ENCODE results near the gene LEAP2. TPM values are rescaled to one million over a fixed set of nuclear protein-coding genes. Genes with fewer than 3 reads are reported as not detected.

LEAP2 gene
- total RNA-seq, 1 experiment from 2014 or later: 4.5 TPM

DNA sequence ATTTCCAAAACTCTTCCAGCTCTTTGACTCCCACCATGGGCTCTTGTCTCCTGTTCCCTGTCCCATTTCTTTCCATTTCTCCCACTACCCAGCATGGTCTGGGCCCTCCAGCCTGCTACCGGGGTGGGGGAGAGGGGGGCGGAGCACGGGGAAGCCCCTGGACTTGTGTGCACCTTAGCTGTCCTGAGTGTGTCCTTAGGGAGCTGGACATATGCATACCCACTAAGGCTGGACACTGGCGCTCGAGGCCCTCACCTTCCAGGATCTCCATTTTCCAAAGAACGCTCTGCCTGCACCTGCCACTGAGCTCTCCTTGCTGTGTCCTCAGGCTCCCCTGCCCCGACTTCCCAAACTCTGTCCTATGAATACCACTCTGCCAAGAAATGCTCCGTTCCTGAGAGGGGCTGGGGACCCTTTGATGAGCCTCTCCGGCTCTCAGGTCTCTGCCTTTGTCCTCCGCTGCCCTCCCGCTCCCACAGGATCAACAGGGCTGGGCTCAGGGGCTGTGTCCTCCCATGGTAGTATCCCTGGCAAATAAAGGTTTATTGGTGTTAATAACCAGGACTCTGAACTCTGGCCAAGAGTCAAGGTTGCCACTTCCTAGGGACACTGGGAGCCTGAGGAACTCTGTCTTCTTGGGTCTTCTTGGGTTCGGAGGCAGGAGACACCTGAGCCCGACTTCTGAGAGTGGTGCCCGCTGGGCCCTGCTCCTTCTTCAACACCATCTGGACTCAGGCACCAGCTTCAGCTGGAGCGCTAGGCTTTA is 42.2 kb upstream of the LEAP2 start:
- Histone ChIP-seq H3K4me2 (peak overlapping the region; percentile 90), H3K4me3 (peak overlapping the region; percentile 83; the same call in 1 of the 2 replicates), H4K20me1 (ENCODE audit: insufficient read depth) (no peaks in the 10 kb centered on the region; the same call in 1 of the 2 replicates), H3K4me1 (replicated peaks; ENCODE audit: insufficient read depth) (peaks cover 17% of the 10 kb centered on the region), H3K27me3 (ENCODE audit: insufficient read depth, low read depth) (no peaks in the 10 kb centered on the region), H3K9me2 (ENCODE audit: insufficient read depth) (no peaks in the 10 kb centered on the region), H2AFZ (peak overlapping the region; percentile 89), H3K9me3 (ENCODE audit: insufficient read depth, low read depth) (no peaks in the 10 kb centered on the region), H3K27ac (peak overlapping the region; percentile 42; the same call in 1 of the 2 replicates), H3K79me2 (ENCODE audit: low read depth) (peaks cover 17% of the 10 kb centered on the region), H3F3A (ENCODE audit: insufficient read depth, low read depth) (no peaks in the 10 kb centered on the region), H3K36me3 (ENCODE audit: low read depth) (no peaks in the 10 kb centered on the region)
- ChIA-PET CTCF (interaction anchor here (0.7 to 1.0 kb wide), 2 partner anchors 14 to 34 kb away, joined by 3 to 5 read pairs; partner anchors contain the start of gene GDF9), POLR2A (ENCODE audit: unreplicated experiment) (interaction anchor here (0.5 to 0.6 kb wide), 3 partner anchors 133 to 333 kb away, joined by 3 to 4 read pairs (median 4); no protein-coding TSS in a partner anchor)
- DNase-seq: no peak
- intact Hi-C loops (cut with micrococcal nuclease; ENCODE audit: unreplicated experiment): no loop called here
- BruUV-seq (replicated peaks): TSS peak; percentile 73
- TF ChIP-seq CTCF (conservative IDR thresholded peaks at IDR 0.05) (no peak), EZH2 (IDR thresholded peaks at IDR 0.05; ENCODE audit: low read depth) (no peak)

DNA sequence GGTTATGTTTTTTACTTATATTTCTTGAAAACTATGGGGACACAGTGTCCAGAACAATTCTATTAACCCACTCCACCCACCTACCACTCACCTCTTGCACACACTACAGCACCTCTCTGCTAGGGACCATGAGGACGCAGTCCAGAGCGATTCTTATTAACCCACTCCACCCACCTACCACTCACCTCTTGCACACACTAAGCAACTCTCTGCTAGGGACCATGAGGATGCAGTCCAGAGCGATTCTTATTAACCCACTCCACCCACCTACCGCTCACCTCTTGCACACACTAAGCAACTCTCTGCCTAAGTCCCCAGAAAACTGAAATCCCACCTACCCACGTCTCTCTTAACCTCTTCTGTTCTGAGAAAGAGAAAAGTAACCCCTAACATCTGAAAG is 40.9 kb upstream of the LEAP2 start:
- H3F3A ChIP-seq (ENCODE audit: insufficient read depth, low read depth): peaks cover 11% of the 10 kb centered on the region
- H3K27ac ChIP-seq: no peak overlapping the region
- CTCF ChIA-PET: interaction anchor here (0.7 kb wide), 1 partner anchor 373 kb away, joined by 3 read pairs; no protein-coding TSS in a partner anchor
- H2AFZ ChIP-seq: no peak overlapping the region
- no peak overlapping the region for H3K4me3 ChIP-seq
- BruUV-seq (replicated peaks): no TSS peak
- H3K79me2 ChIP-seq (ENCODE audit: low read depth): peaks cover 17% of the 10 kb centered on the region
- intact Hi-C loops (cut with micrococcal nuclease; ENCODE audit: unreplicated experiment): no loop called here
- peaks cover 30% of the 10 kb centered on the region for H3K4me1 ChIP-seq (replicated peaks; ENCODE audit: insufficient read depth)
- POLR2A ChIA-PET (ENCODE audit: unreplicated experiment): interaction anchor here (0.7 kb wide), 1 partner anchor 31 kb away, joined by 15 read pairs; no protein-coding TSS in a partner anchor
- no peaks in the 10 kb centered on the region for H3K36me3 ChIP-seq (ENCODE audit: low read depth)
- TF ChIP-seq CTCF (conservative IDR thresholded peaks at IDR 0.05): no peak
- TF ChIP-seq EZH2 (IDR thresholded peaks at IDR 0.05; ENCODE audit: low read depth): no peak
- H3K9me2 ChIP-seq (ENCODE audit: insufficient read depth): no peaks in the 10 kb centered on the region
- H3K9me3 ChIP-seq (ENCODE audit: insufficient read depth, low read depth): no peaks in the 10 kb centered on the region
- no peak overlapping the region for H3K4me2 ChIP-seq
- no peaks in the 10 kb centered on the region for H3K27me3 ChIP-seq (ENCODE audit: insufficient read depth, low read depth)
- H4K20me1 ChIP-seq (ENCODE audit: insufficient read depth): no peaks in the 10 kb centered on the region; the same call in 1 of the 2 replicates
- no peak for DNase-seq

DNA sequence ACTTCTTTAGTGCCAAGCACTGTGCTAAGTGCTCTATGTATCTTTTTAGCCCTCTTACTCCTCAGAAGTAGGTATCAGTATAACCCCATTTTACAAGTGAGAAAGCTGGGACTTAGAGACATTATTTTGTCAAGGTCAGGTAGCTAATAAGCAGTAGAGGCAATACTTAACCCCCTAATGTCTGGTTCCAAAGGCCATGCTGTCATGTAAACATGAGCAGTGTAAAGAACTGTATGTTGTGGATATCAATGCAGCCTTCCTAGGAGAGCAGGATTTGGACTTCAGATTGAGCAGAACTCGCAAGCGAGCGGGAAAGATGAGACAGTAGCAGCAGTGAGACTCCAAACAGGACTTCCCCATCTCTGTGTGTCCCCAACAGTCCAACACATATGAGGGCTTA is 39.4 kb upstream of the LEAP2 start:
- Histone ChIP-seq H2AFZ (no peak overlapping the region), H3K27ac (no peak overlapping the region), H3K4me2 (no peak overlapping the region), H3K4me1 (replicated peaks; ENCODE audit: insufficient read depth) (peaks cover 41% of the 10 kb centered on the region), H3K36me3 (ENCODE audit: low read depth) (no peaks in the 10 kb centered on the region), H3K9me3 (ENCODE audit: insufficient read depth, low read depth) (no peaks in the 10 kb centered on the region), H3K4me3 (no peak overlapping the region), H3K79me2 (ENCODE audit: low read depth) (peaks cover 7% of the 10 kb centered on the region; the same call in 1 of the 2 replicates), H3F3A (ENCODE audit: insufficient read depth, low read depth) (peaks cover 25% of the 10 kb centered on the region), H3K9me2 (ENCODE audit: insufficient read depth) (no peaks in the 10 kb centered on the region), H4K20me1 (ENCODE audit: insufficient read depth) (no peaks in the 10 kb centered on the region; the same call in 1 of the 2 replicates), H3K27me3 (ENCODE audit: insufficient read depth, low read depth) (no peaks in the 10 kb centered on the region)
- no peak for DNase-seq
- TF ChIP-seq EZH2 (IDR thresholded peaks at IDR 0.05; ENCODE audit: low read depth): no peak
- no peak for TF ChIP-seq CTCF (conservative IDR thresholded peaks at IDR 0.05)
- no TSS peak for BruUV-seq (replicated peaks)
- ChIA-PET CTCF (no interaction called here), POLR2A (ENCODE audit: unreplicated experiment) (no interaction called here)
- intact Hi-C loops (cut with micrococcal nuclease; ENCODE audit: unreplicated experiment): no loop called here
